H9 (cell line): ENCODE data around the gene NUBPL. TPM values are rescaled to one million over a fixed set of nuclear protein-coding genes. Genes with fewer than 3 reads are reported as not detected.

ENCODE experiments used
- DNase-seq: peaks from one replicate; pipeline ENCODE4 v3.0.0-alpha.2; 2017
- H2AFZ ChIP-seq: one replicate; pipeline ENCODE4 v1.6.1; 2013; ENCODE audit warnings: mild to moderate bottlenecking, low read length, control low read depth, moderate library complexity
- H2AK5ac ChIP-seq: 2 replicates; pipeline ENCODE4 v1.6.1; 2013; ENCODE audit warnings: low read length, control low read depth, mixed read lengths; ENCODE audit not compliant: insufficient read length
- H2BK120ac ChIP-seq: one replicate; pipeline ENCODE4 v1.6.1; 2013; ENCODE audit warnings: low read depth, mild to moderate bottlenecking, low read length, control low read depth, inconsistent platforms; ENCODE audit not compliant: poor library complexity, severe bottlenecking
- H2BK12ac ChIP-seq: 2 replicates; pipeline ENCODE4 v1.6.1; 2013; ENCODE audit warnings: low read length, control low read depth, mixed read lengths, low read depth; ENCODE audit not compliant: insufficient read length
- H2BK15ac ChIP-seq: 2 replicates; pipeline ENCODE4 v1.6.1; 2013; ENCODE audit warnings: low read depth, low read length, control low read depth
- H2BK20ac ChIP-seq: one replicate; pipeline ENCODE4 v1.6.1; 2013; ENCODE audit warnings: low read depth, mild to moderate bottlenecking, low read length, control low read depth, inconsistent platforms; ENCODE audit not compliant: poor library complexity, severe bottlenecking
- H2BK5ac ChIP-seq: 2 replicates; pipeline ENCODE4 v1.6.1; 2013; ENCODE audit warnings: low read length, control low read depth, mixed read lengths; ENCODE audit not compliant: insufficient read length
- H3K14ac ChIP-seq: 2 replicates; pipeline ENCODE4 v1.6.1; 2013; ENCODE audit warnings: low read length, control low read depth; ENCODE audit not compliant: insufficient read depth
- H3K18ac ChIP-seq: 2 replicates; pipeline ENCODE4 v1.6.1; 2013; ENCODE audit warnings: low read depth, mild to moderate bottlenecking, mixed read lengths, low read length, control low read depth; ENCODE audit not compliant: insufficient read length
- H3K23ac ChIP-seq: 2 replicates; pipeline ENCODE4 v1.6.1; 2013; ENCODE audit warnings: low read length, control low read depth, mixed read lengths, low read depth; ENCODE audit not compliant: insufficient read length
- H3K23me2 ChIP-seq: 2 replicates; pipeline ENCODE4 v1.6.1; 2013; ENCODE audit warnings: low read depth, mild to moderate bottlenecking, mixed read lengths, low read length, control low read depth; ENCODE audit not compliant: insufficient read length, poor library complexity, severe bottlenecking
- H3K27ac ChIP-seq: 2 replicates; pipeline ENCODE4 v1.5.1; 2013; ENCODE audit warnings: low read length, control low read depth, mixed read lengths, low read depth; ENCODE audit not compliant: insufficient read length
- H3K27me3 ChIP-seq: 2 replicates; pipeline ENCODE4 v1.6.1; 2013; ENCODE audit warnings: low read length, control low read depth, inconsistent platforms; ENCODE audit not compliant: insufficient read depth
- H3K4ac ChIP-seq: 2 replicates; pipeline ENCODE4 v1.6.1; 2013; ENCODE audit warnings: low read depth, mild to moderate bottlenecking, control low read depth, inconsistent platforms, low read length, moderate library complexity
- H3K4me1 ChIP-seq: 2 replicates; pipeline ENCODE4 v1.6.1; 2013; ENCODE audit warnings: low read length, control low read depth, inconsistent platforms; ENCODE audit not compliant: insufficient read depth
- H3K4me2 ChIP-seq: 2 replicates; pipeline ENCODE4 v1.6.1; 2013; ENCODE audit warnings: low read length, control low read depth, mixed read lengths; ENCODE audit not compliant: insufficient read length, insufficient read depth
- H3K56ac ChIP-seq: 2 replicates; pipeline ENCODE4 v1.6.1; 2013; ENCODE audit warnings: low read depth, mild to moderate bottlenecking, mixed read lengths, low read length, control low read depth; ENCODE audit not compliant: insufficient read length
- H3K79me1 ChIP-seq: 2 replicates; pipeline ENCODE4 v1.6.1; 2013; ENCODE audit warnings: low read depth, mild to moderate bottlenecking, moderate library complexity, low read length, control low read depth, inconsistent platforms; ENCODE audit not compliant: insufficient read depth, poor library complexity, severe bottlenecking
- H3K79me2 ChIP-seq: 2 replicates; pipeline ENCODE4 v1.6.1; 2013; ENCODE audit warnings: low read length, control low read depth, inconsistent platforms; ENCODE audit not compliant: insufficient read depth
- H3K9ac ChIP-seq: 2 replicates; pipeline ENCODE4 v1.6.1; 2013; ENCODE audit warnings: low read length, control low read depth, mixed read lengths; ENCODE audit not compliant: insufficient read length; ENCODE audit errors: extremely low read depth
- H3K9me3 ChIP-seq: one replicate; pipeline ENCODE4 v1.6.1; 2013; ENCODE audit warnings: low read depth, low read length, inconsistent platforms; ENCODE audit not compliant: control insufficient read depth
- H3T11ph ChIP-seq: one replicate; pipeline ENCODE4 v1.6.1; 2013; ENCODE audit warnings: mild to moderate bottlenecking, low read length, control low read depth, inconsistent platforms
- H4K20me1 ChIP-seq: one replicate; pipeline ENCODE4 v1.6.1; 2013; ENCODE audit not compliant: control insufficient read depth, insufficient read length, insufficient read depth
- H4K5ac ChIP-seq: 2 replicates; pipeline ENCODE4 v1.6.1; 2013; ENCODE audit warnings: low read depth, mild to moderate bottlenecking, mixed read lengths, low read length, control low read depth; ENCODE audit not compliant: insufficient read length
- H4K8ac ChIP-seq: replicated peaks from 2 replicates; pipeline ENCODE4 v1.6.1; 2013; ENCODE audit warnings: low read length, control low read depth, mixed read lengths, low read depth; ENCODE audit not compliant: insufficient read length
- H4K91ac ChIP-seq: 2 replicates; pipeline ENCODE4 v1.6.1; 2013; ENCODE audit warnings: low read depth, mild to moderate bottlenecking, moderate library complexity, mixed read lengths, low read length, control low read depth; ENCODE audit not compliant: insufficient read length
- H3K27ac Mint-ChIP-seq, 3 experiments: 2 replicates in 2 of 3; 3 replicates in 1 of 3; pipeline ENCODE4 v1.8.0; 2020 to 2021; ENCODE audit warnings: mixed read lengths in 3 of 3, mild to moderate bottlenecking in 1 of 3, moderate library complexity in 1 of 3
- H3K27me3 Mint-ChIP-seq: 2 replicates; pipeline ENCODE4 v1.8.0; 2021; ENCODE audit warnings: low read depth, mild to moderate bottlenecking, moderate library complexity, mixed read lengths
- H3K36me3 Mint-ChIP-seq, 3 experiments: 2 replicates in 2 of 3; 3 replicates in 1 of 3; pipeline ENCODE4 v1.8.0; 2020 to 2021; ENCODE audit warnings: low read depth in 3 of 3, mixed read lengths in 3 of 3; ENCODE audit not compliant: insufficient read depth in 1 of 3
- H3K4me1 Mint-ChIP-seq, 2 experiments: 2 replicates each; pipeline ENCODE4 v1.8.0; 2020; ENCODE audit warnings: mixed read lengths in 2 of 2
- H3K4me3 Mint-ChIP-seq, 2 experiments: 2 replicates in 1 of 2; 3 replicates in 1 of 2; pipeline ENCODE4 v1.8.0; 2020 to 2021; ENCODE audit warnings: mild to moderate bottlenecking in 2 of 2, mixed read lengths in 2 of 2, moderate library complexity in 1 of 2
- H3K9me3 Mint-ChIP-seq, 2 experiments: 2 replicates in 1 of 2; 3 replicates in 1 of 2; pipeline ENCODE4 v1.8.0; 2020; ENCODE audit warnings: mild to moderate bottlenecking in 2 of 2, mixed read lengths in 2 of 2, moderate library complexity in 1 of 2
- CTCF ChIP-seq: fragments of 200-600 bp; sonication (generic); conservative IDR thresholded peaks from 3 replicates; pipeline ENCODE4 v1.8.0; 2021; ENCODE audit warnings: antibody characterized with exemption, mild to moderate bottlenecking
- WGBS: extraction: QIAGEN DNeasy Blood & Tissue Kit; methylation state at CpG from one replicate; pipeline ENCODE4 v1.1.7; 2013; ENCODE audit warnings: missing lambda C conversion rate, low lambda C conversion rate, mixed read lengths; ENCODE audit not compliant: insufficient read length; ENCODE audit errors: extremely low coverage; 5-methylcytosine and 5-hydroxymethylcytosine counted together
- total RNA-seq: library from RNA; stranded (reverse); gene quantifications from 2 replicates; pipeline ENCODE4 v1.2.1, GENCODE V29; 2021

NUBPL gene
- total RNA-seq, 1 experiment from 2014 or later: 14.8 TPM

GRCh38 chr14:31837031-31837430 is 275.8 kb downstream of the NUBPL start:
- Histone ChIP-seq H3K4me2 (no peak overlapping the region), H3K14ac (no peak overlapping the region), H2BK12ac (no peak overlapping the region), H3K27me3 (no peaks in the 10 kb centered on the region), H2BK120ac (no peak overlapping the region), H3K18ac (no peak overlapping the region), H4K8ac (no peak overlapping the region), H3K56ac (no peak overlapping the region), H2BK15ac (no peak overlapping the region), H4K91ac (no peak overlapping the region), H4K5ac (no peak overlapping the region), H3K79me2 (no peaks in the 10 kb centered on the region), H2BK20ac (no peak overlapping the region), H2AK5ac (no peak overlapping the region), H3K9ac (no peak overlapping the region), H3K4ac (no peak overlapping the region), H2BK5ac (no peak overlapping the region), H2AFZ (no peak overlapping the region), H3K27ac (no peak overlapping the region), H3K23me2 (no peaks in the 10 kb centered on the region), H3T11ph (no peak overlapping the region), H3K23ac (no peak overlapping the region), H3K4me1 (no peaks in the 10 kb centered on the region), H3K9me3 (no peaks in the 10 kb centered on the region), H3K79me1 (no peaks in the 10 kb centered on the region), H4K20me1 (no peaks in the 10 kb centered on the region)
- Mint-ChIP-seq H3K9me3 (peaks cover 0 to 4% of the 10 kb centered on the region in 2 experiments; a peak in 3 of 5 replicates), H3K27ac (no peak overlapping the region; a peak in 1 of 7 replicates), H3K36me3 (no peaks in the 10 kb centered on the region), H3K27me3 (no peaks in the 10 kb centered on the region), H3K4me1 (no peaks in the 10 kb centered on the region), H3K4me3 (no peak overlapping the region)
- no peak for TF ChIP-seq CTCF
- no CpG with 5 or more reads among the region's 5 CpGs for WGBS
- no peak for DNase-seq
